ENCODE results near the gene TTC1.
"Not testable (repeated sequence)": the region's sequence is repeated elsewhere in the genome, so short reads cannot be mapped to it uniquely, and the experiment has no call there.

The TTC1 gene

GRCh38 chr5:160008877-160009590, at the start of gene TTC1:
TTC1 (plus strand) TSS chr5:160009139; CDS start chr5:160010529, 1,390 bp downstream.
- in situ Hi-C loops (cut with MboI; ENCODE audit: low sequenced_read_pairs), result no loop called here

GRCh38 chr5:159961176-159962160, 47.5 kb upstream of the TTC1 start:
- in situ Hi-C loops (cut with MboI; ENCODE audit: low sequenced_read_pairs), result no loop called here

GRCh38 chr5:159962214-159962613, 46.7 kb upstream of the TTC1 start:
- in situ Hi-C loops (cut with MboI; ENCODE audit: low sequenced_read_pairs), result no loop called here

GRCh38 chr5:159963935-159964334, 45.0 kb upstream of the TTC1 start:
- in situ Hi-C loops (cut with MboI; ENCODE audit: low sequenced_read_pairs), result no loop called here

- in situ Hi-C loops (cut with MboI; ENCODE audit: low sequenced_read_pairs), result no loop called here
Measured at GRCh38 chr5:159965031-159965837, 43.7 kb upstream of the TTC1 start.

GRCh38 chr5:159965838-159966128, 43.2 kb upstream of the TTC1 start:
- in situ Hi-C loops (cut with MboI; ENCODE audit: low sequenced_read_pairs), result not testable (repeated sequence)

- in situ Hi-C loops (cut with MboI; ENCODE audit: low sequenced_read_pairs), result no loop called here
Measured at GRCh38 chr5:159969966-159970365, 39.0 kb upstream of the TTC1 start.

GRCh38 chr5:159971038-159971437, 37.9 kb upstream of the TTC1 start:
- in situ Hi-C loops (cut with MboI; ENCODE audit: low sequenced_read_pairs), result no loop called here

- in situ Hi-C loops (cut with MboI; ENCODE audit: low sequenced_read_pairs), result no loop called here
Measured at GRCh38 chr5:159971514-159971913, 37.4 kb upstream of the TTC1 start.

- in situ Hi-C loops (cut with MboI; ENCODE audit: low sequenced_read_pairs), result no loop called here
Measured at GRCh38 chr5:159971931-159972461, 36.9 kb upstream of the TTC1 start.

- in situ Hi-C loops (cut with MboI; ENCODE audit: low sequenced_read_pairs), result no loop called here
Measured at GRCh38 chr5:159972538-159973362, 36.2 kb upstream of the TTC1 start.

GRCh38 chr5:159975462-159976019, 33.4 kb upstream of the TTC1 start:
- in situ Hi-C loops (cut with MboI; ENCODE audit: low sequenced_read_pairs), result loop anchor here (25.0 kb wide), 1 partner anchor 813 kb away; no protein-coding TSS in a partner anchor

- in situ Hi-C loops (cut with MboI; ENCODE audit: low sequenced_read_pairs), result loop anchor here (25.0 kb wide), 1 partner anchor 815 kb away; no protein-coding TSS in a partner anchor
Measured at GRCh38 chr5:159976921-159977320, 32.0 kb upstream of the TTC1 start.

- in situ Hi-C loops (cut with MboI; ENCODE audit: low sequenced_read_pairs), result loop anchor here (25.0 kb wide), 1 partner anchor 816 kb away; no protein-coding TSS in a partner anchor
Measured at GRCh38 chr5:159978358-159978757, 30.6 kb upstream of the TTC1 start.

- in situ Hi-C loops (cut with MboI; ENCODE audit: low sequenced_read_pairs), result loop anchor here (25.0 kb wide), 1 partner anchor 820 kb away; no protein-coding TSS in a partner anchor
Measured at GRCh38 chr5:159982421-159983173, 26.3 kb upstream of the TTC1 start.

- in situ Hi-C loops (cut with MboI; ENCODE audit: low sequenced_read_pairs), result loop anchor here (25.0 kb wide), 1 partner anchor 825 kb away; no protein-coding TSS in a partner anchor
Measured at GRCh38 chr5:159987031-159987674, 21.8 kb upstream of the TTC1 start.

GRCh38 chr5:159990506-159990905, 18.4 kb upstream of the TTC1 start:
- in situ Hi-C loops (cut with MboI; ENCODE audit: low sequenced_read_pairs), result loop anchor here (25.0 kb wide), 1 partner anchor 828 kb away; no protein-coding TSS in a partner anchor

- in situ Hi-C loops (cut with MboI; ENCODE audit: low sequenced_read_pairs), result loop anchor here (25.0 kb wide), 1 partner anchor 830 kb away; no protein-coding TSS in a partner anchor
Measured at GRCh38 chr5:159992566-159992965, 16.4 kb upstream of the TTC1 start.
